ENCODE measurements around the gene OTUD7B. TPM values are rescaled to one million over a fixed set of nuclear protein-coding genes. Genes with fewer than 3 reads are reported as not detected.

The OTUD7B gene
- total and polyA plus RNA-seq, 2 donors (not counting 1 experiment from before 2014, with no cell fraction given), result 0.40 to 3.3 TPM

DNA sequence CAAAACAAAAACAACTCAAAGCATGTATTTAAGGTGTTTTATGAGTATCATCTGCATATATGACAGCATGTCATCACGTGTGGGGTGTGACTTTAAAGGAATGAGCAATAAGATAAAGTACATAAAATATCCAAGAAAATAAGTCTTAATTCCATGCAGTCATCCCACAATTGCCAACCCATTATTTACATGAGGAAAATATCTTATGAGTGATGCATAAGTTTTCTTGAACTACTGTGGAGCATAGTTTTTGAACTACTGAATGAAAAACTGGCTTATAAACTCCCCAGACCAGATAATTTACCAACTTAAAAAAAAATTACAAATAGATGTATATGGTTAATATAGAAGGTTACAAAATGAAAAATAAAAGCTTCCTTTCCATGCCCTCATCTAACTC is 44.1 kb downstream of the OTUD7B start:
- no CpG with 5 or more reads among the region's 1 CpG for WGBS (ENCODE audit: insufficient coverage)
- H3K9me3 ChIP-seq (ENCODE audit: control extremely low read depth in 1 of 3, control insufficient read depth in 2 of 3, insufficient read depth in 1 of 3, low read length in 2 of 3), result no peaks in the 10 kb centered on the region
- Mint-ChIP-seq H3K27me3 (no peaks in the 10 kb centered on the region), H3K4me1 (peaks cover 4% of the 10 kb centered on the region), H3K4me3 (no peak overlapping the region), H3K9me3 (ENCODE audit: insufficient read depth) (no peaks in the 10 kb centered on the region), H3K27ac (no peak overlapping the region)
- ChIA-PET CTCF (interaction anchor here (1.8 to 4.5 kb wide), 2 partner anchors 203 to 221 kb away, joined by 4 to 21 read pairs; no protein-coding TSS in a partner anchor), POLR2A (no interaction called here)
- peaks cover 7% of the 10 kb centered on the region in 2 donors for H3K4me1 ChIP-seq (ENCODE audit: control insufficient read depth in 2 of 2, insufficient read depth in 2 of 2, low read length in 2 of 2)
- H3K79me2 ChIP-seq (ENCODE audit: control insufficient read depth, insufficient read depth, low read length), result no peaks in the 10 kb centered on the region
- TF ChIP-seq, protein P1, sequence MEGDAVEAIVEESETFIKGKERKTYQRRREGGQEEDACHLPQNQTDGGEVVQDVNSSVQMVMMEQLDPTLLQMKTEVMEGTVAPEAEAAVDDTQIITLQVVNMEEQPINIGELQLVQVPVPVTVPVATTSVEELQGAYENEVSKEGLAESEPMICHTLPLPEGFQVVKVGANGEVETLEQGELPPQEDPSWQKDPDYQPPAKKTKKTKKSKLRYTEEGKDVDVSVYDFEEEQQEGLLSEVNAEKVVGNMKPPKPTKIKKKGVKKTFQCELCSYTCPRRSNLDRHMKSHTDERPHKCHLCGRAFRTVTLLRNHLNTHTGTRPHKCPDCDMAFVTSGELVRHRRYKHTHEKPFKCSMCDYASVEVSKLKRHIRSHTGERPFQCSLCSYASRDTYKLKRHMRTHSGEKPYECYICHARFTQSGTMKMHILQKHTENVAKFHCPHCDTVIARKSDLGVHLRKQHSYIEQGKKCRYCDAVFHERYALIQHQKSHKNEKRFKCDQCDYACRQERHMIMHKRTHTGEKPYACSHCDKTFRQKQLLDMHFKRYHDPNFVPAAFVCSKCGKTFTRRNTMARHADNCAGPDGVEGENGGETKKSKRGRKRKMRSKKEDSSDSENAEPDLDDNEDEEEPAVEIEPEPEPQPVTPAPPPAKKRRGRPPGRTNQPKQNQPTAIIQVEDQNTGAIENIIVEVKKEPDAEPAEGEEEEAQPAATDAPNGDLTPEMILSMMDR (IDR thresholded peaks at IDR 0.05), result no peak
- TF ChIP-seq EZH2 (IDR thresholded peaks at IDR 0.05; ENCODE audit: borderline replicate concordance, insufficient read depth, low read depth, low read length, poor library complexity, severe bottlenecking), result no peak
- H3K36me3 ChIP-seq (replicated peaks in 1 of 2; ENCODE audit: control extremely low read depth in 1 of 2, control insufficient read depth in 1 of 2, extremely low read depth in 1 of 2, insufficient read depth in 2 of 2, low read length in 1 of 2), result no peaks in the 10 kb centered on the region
- DNase-seq (no peak), ATAC-seq (ENCODE audit: low read depth) (no peak)
- H3K9ac ChIP-seq (ENCODE audit: low read length), result no peak overlapping the region
- no peak overlapping the region for H3K4me3 ChIP-seq (ENCODE audit: control extremely low read depth in 1 of 5, extremely low read depth in 1 of 5, insufficient read depth in 1 of 5, low read depth in 2 of 5, low read length in 4 of 5)
- H3K4me2 ChIP-seq (replicated peaks; ENCODE audit: low read depth, low read length, poor library complexity, severe bottlenecking), result no peak overlapping the region
- no peaks in the 10 kb centered on the region for H4K20me1 ChIP-seq (ENCODE audit: control insufficient read depth, insufficient read depth, low read length, poor library complexity, severe bottlenecking)
- H3K27ac ChIP-seq (ENCODE audit: low read length in 2 of 2), result no peak overlapping the region
- no peak overlapping the region for H2AFZ ChIP-seq (ENCODE audit: insufficient read depth, low read depth, low read length, poor library complexity, severe bottlenecking)
- no peaks in the 10 kb centered on the region for H3K27me3 ChIP-seq (replicated peaks in 1 of 4; ENCODE audit: control extremely low read depth in 1 of 4, control insufficient read depth in 3 of 4, insufficient read depth in 4 of 4, low read length in 3 of 4)
- intact Hi-C loops (cut with micrococcal nuclease), result no loop called here

DNA sequence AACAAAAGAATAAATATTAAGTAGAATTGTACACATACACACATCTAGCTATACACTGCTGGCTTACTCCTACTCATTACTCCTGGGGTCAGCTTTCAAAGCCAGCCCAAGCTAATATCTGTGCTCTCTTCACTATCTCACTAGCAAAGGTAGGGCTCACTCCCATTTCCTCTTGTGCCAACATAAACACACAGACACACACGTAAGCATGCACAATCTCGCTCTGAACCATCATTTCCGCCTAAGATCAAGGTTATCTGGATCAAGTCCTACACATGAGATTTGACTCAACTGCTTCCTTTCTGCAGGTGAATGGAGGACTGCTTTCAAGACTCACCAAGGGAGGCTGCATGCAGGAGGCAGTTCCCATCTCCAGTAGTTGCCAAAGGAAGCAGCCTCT is 45.1 kb downstream of the OTUD7B start:
- Mint-ChIP-seq H3K4me3 (no peak overlapping the region), H3K27me3 (peaks cover 3% of the 10 kb centered on the region), H3K9me3 (ENCODE audit: insufficient read depth) (no peaks in the 10 kb centered on the region), H3K27ac (no peak overlapping the region), H3K4me1 (peaks cover 4% of the 10 kb centered on the region)
- intact Hi-C loops (cut with micrococcal nuclease), result no loop called here
- ATAC-seq (ENCODE audit: low read depth) (no peak), DNase-seq (no peak)
- Histone ChIP-seq H3K36me3 (replicated peaks in 1 of 2; ENCODE audit: control extremely low read depth in 1 of 2, control insufficient read depth in 1 of 2, extremely low read depth in 1 of 2, insufficient read depth in 2 of 2, low read length in 1 of 2) (no peaks in the 10 kb centered on the region), H2AFZ (ENCODE audit: insufficient read depth, low read depth, low read length, poor library complexity, severe bottlenecking) (no peak overlapping the region), H3K27me3 (replicated peaks in 1 of 4; ENCODE audit: control extremely low read depth in 1 of 4, control insufficient read depth in 3 of 4, insufficient read depth in 4 of 4, low read length in 3 of 4) (no peaks in the 10 kb centered on the region), H3K79me2 (ENCODE audit: control insufficient read depth, insufficient read depth, low read length) (no peaks in the 10 kb centered on the region), H3K4me3 (ENCODE audit: control extremely low read depth in 1 of 5, extremely low read depth in 1 of 5, insufficient read depth in 1 of 5, low read depth in 2 of 5, low read length in 4 of 5) (no peak overlapping the region), H3K4me1 (ENCODE audit: control insufficient read depth in 2 of 2, insufficient read depth in 2 of 2, low read length in 2 of 2) (peaks cover 7% of the 10 kb centered on the region in 2 donors), H3K27ac (ENCODE audit: low read length in 2 of 2) (no peak overlapping the region), H3K4me2 (replicated peaks; ENCODE audit: low read depth, low read length, poor library complexity, severe bottlenecking) (no peak overlapping the region), H3K9ac (ENCODE audit: low read length) (no peak overlapping the region), H3K9me3 (ENCODE audit: control extremely low read depth in 1 of 3, control insufficient read depth in 2 of 3, insufficient read depth in 1 of 3, low read length in 2 of 3) (no peaks in the 10 kb centered on the region), H4K20me1 (ENCODE audit: control insufficient read depth, insufficient read depth, low read length, poor library complexity, severe bottlenecking) (no peaks in the 10 kb centered on the region)
- 96% methylated on average over 3 of the region's 3 CpGs for WGBS (ENCODE audit: insufficient coverage)
- no peak for TF ChIP-seq EZH2 (IDR thresholded peaks at IDR 0.05; ENCODE audit: borderline replicate concordance, insufficient read depth, low read depth, low read length, poor library complexity, severe bottlenecking)
- TF ChIP-seq, protein P1 (IDR thresholded peaks at IDR 0.05), result no peak
- POLR2A ChIA-PET, result no interaction called here
- CTCF ChIA-PET, result interaction anchor here (0.6 to 4.5 kb wide), 3 partner anchors 81 to 222 kb away, joined by 3 to 21 read pairs (median 11); no protein-coding TSS in a partner anchor

All from B cell (primary cell).